ENCODE results near the gene PLEKHB2. TPM values are rescaled to one million over a fixed set of nuclear protein-coding genes. Genes with fewer than 3 reads are reported as not detected.
"Not testable (repeated sequence)": the region's sequence is repeated elsewhere in the genome, so short reads cannot be mapped to it uniquely, and the experiment has no call there.

PLEKHB2 gene
- total RNA-seq, 2 donors from 2014 or later, result 40.1 to 42.0 TPM

- Histone ChIP-seq H3K4me3 (no peak overlapping the region), H3K27ac (no peak overlapping the region), H3K36me3 (peaks cover 28% of the 10 kb centered on the region), H3K4me1 (ENCODE audit: control insufficient read depth in 1 of 2, low read depth in 2 of 2) (no peaks in the 10 kb centered on the region), H3K27me3 (replicated peaks; ENCODE audit: insufficient read depth) (no peaks in the 10 kb centered on the region), H3K9me3 (no peaks in the 10 kb centered on the region)
- DNase-seq (ENCODE audit: low spot score), result no peak
- no peak for ATAC-seq (ENCODE audit: insufficient number of reproducible peaks, low FRiP score, low read depth)
- no peak for TF ChIP-seq CTCF (IDR thresholded peaks at IDR 0.05)
Measured at GRCh38 chr2:131076707-131077106, 28.4 kb upstream of the PLEKHB2 start.

DNA sequence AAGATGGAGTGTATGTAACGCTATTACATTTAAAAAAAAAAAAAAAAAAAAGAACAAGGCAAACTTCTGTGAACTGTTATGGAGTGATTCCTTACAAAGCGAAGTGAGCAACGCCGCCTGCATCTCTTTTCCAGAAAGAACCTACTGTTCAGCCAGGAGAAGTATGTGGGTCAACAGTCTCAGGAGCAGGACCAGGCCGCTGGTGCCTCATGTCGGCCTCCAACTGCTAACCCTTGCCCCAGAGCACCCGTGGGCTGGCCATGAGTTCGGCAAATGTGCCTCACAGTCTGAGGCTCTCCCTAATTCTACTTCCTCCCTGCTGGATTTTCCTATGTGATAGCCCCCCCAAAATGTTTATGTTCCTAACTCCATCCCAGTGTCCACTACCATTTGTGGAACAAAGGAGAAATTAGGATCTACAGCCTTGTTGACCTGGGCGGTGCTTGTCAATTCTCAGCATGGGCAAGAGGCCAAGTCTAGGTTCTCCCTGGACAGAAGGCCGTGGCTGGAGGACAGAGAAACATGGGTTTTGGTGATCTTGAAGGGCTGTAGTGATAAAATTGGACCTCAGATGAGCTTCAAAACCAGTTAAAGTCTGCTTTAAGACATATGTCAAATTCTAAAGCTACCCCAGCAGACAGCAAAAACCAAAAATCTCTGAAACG, 27.8 kb upstream of the PLEKHB2 start:
- no peak for ATAC-seq (ENCODE audit: insufficient number of reproducible peaks, low FRiP score, low read depth)
- H3K4me3 ChIP-seq, result no peak overlapping the region
- H3K9me3 ChIP-seq, result no peaks in the 10 kb centered on the region
- no peaks in the 10 kb centered on the region for H3K4me1 ChIP-seq (ENCODE audit: control insufficient read depth in 1 of 2, low read depth in 2 of 2)
- H3K27ac ChIP-seq, result no peak overlapping the region
- DNase-seq (ENCODE audit: low spot score), result no peak
- no peak for TF ChIP-seq CTCF (IDR thresholded peaks at IDR 0.05)
- H3K27me3 ChIP-seq (replicated peaks; ENCODE audit: insufficient read depth), result no peaks in the 10 kb centered on the region
- H3K36me3 ChIP-seq, result peaks cover 25% of the 10 kb centered on the region

GRCh38 chr2:131077966-131078365, 27.2 kb upstream of the PLEKHB2 start:
- ATAC-seq (ENCODE audit: insufficient number of reproducible peaks, low FRiP score, low read depth), result no peak
- H3K9me3 ChIP-seq, result no peaks in the 10 kb centered on the region
- no peak for DNase-seq (ENCODE audit: low spot score)
- no peak for TF ChIP-seq CTCF (IDR thresholded peaks at IDR 0.05)
- H3K27me3 ChIP-seq (replicated peaks; ENCODE audit: insufficient read depth), result no peaks in the 10 kb centered on the region
- H3K27ac ChIP-seq, result no peak overlapping the region
- no peak overlapping the region for H3K4me3 ChIP-seq
- H3K4me1 ChIP-seq (ENCODE audit: control insufficient read depth in 1 of 2, low read depth in 2 of 2), result no peaks in the 10 kb centered on the region
- peaks cover 25% of the 10 kb centered on the region for H3K36me3 ChIP-seq

DNA sequence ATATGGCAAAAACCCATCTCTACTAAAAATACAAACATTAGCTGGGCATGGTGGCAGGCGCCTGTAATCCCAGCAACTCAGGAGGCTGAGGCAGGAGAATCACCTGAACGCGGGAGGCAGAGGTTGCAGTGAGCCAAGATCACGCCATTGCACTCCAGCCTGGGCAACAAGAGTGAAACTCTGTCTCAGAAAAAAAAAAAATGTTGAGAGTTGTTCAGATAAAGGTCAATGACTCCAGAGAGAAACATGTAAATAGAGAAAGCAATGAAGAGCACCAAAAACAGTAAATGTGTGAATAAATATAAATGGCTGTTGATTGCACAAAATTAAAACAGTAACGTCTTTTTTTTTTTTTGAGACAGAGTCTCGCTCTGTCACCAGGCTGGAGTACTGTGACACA, 25.2 kb upstream of the PLEKHB2 start:
- ATAC-seq (ENCODE audit: insufficient number of reproducible peaks, low FRiP score, low read depth); H3K4me1 ChIP-seq (ENCODE audit: control insufficient read depth in 1 of 2, low read depth in 2 of 2): not testable (repeated sequence)
- H3K36me3 ChIP-seq, result peaks cover 21% of the 10 kb centered on the region

GRCh38 chr2:131081190-131081589, 23.9 kb upstream of the PLEKHB2 start:
- Histone ChIP-seq H3K4me1 (ENCODE audit: control insufficient read depth in 1 of 2, low read depth in 2 of 2) (peaks cover 0 to 16% of the 10 kb centered on the region in 2 donors), H3K27me3 (replicated peaks; ENCODE audit: insufficient read depth) (no peaks in the 10 kb centered on the region), H3K27ac (no peak overlapping the region), H3K36me3 (peaks cover 16% of the 10 kb centered on the region), H3K9me3 (no peaks in the 10 kb centered on the region), H3K4me3 (no peak overlapping the region)
- ATAC-seq (ENCODE audit: insufficient number of reproducible peaks, low FRiP score, low read depth) (no peak), DNase-seq (ENCODE audit: low spot score) (no peak)
- no peak for TF ChIP-seq CTCF (IDR thresholded peaks at IDR 0.05)

More for the DNA sequence above, 25.2 kb upstream of the PLEKHB2 start:
- DNase-seq (ENCODE audit: low spot score); H3K9me3 ChIP-seq; H3K4me3 ChIP-seq; H3K27ac ChIP-seq; H3K27me3 ChIP-seq (replicated peaks; ENCODE audit: insufficient read depth): not testable (repeated sequence)

DNA sequence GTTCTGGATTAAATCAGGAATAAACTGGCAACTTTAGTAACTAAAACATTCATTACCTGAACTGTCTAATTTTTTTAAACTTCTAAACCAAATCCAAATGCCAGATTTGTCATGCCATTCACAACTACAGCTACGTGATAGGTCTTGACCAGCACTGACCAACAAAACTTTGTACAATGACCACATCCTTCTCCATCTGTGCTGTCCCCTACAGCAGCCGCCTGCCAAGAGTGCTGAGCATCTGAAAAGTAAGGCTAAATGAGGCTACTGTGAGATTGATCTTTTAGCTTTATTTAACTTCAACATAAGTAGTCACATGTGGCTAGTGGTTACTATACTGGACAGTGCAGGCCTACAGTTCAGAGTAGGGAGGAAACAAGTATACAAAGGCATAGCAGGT, 19.5 kb upstream of the PLEKHB2 start:
- Histone ChIP-seq H3K27ac (no peak overlapping the region), H3K27me3 (replicated peaks; ENCODE audit: insufficient read depth) (no peaks in the 10 kb centered on the region), H3K4me3 (no peak overlapping the region), H3K4me1 (ENCODE audit: control insufficient read depth in 1 of 2, low read depth in 2 of 2) (peaks cover 2 to 19% of the 10 kb centered on the region in 2 donors), H3K36me3 (peaks cover 7% of the 10 kb centered on the region), H3K9me3 (no peaks in the 10 kb centered on the region)
- ATAC-seq (ENCODE audit: insufficient number of reproducible peaks, low FRiP score, low read depth) (no peak), DNase-seq (ENCODE audit: low spot score) (no peak)
- no peak for TF ChIP-seq CTCF (IDR thresholded peaks at IDR 0.05)
